Putamen (tissue), 1 donor: ENCODE measurements around the gene KRTAP5-4.
A peak's percentile ranks its signal among the peaks of the same experiment; 100 is the strongest.

Source experiments
- DNase-seq: peaks from one replicate; pipeline ENCODE4 v3.0.0-alpha.2; 2016; ENCODE audit warnings: low spot score

Gene KRTAP5-4

GRCh38 chr11:1572197-1573076 lies 49.5 kb downstream of the KRTAP5-4 start, which contains the start of gene DUSP8:
Gene DUSP8 (minus strand): TSS chr11:1572271. CDS start chr11:1565826, 6,445 bp downstream.
- DNase-seq = peak; percentile 93

- no peak for DNase-seq
Observed at GRCh38 chr11:1571760-1572196, 50.2 kb downstream of the KRTAP5-4 start.
